PFSK-1 (cell line): ENCODE results near the gene OTUB2.

Experiments used
- FOXP2 ChIP-seq: optimal IDR thresholded peaks from 2 replicates; pipeline ENCODE3; 2011; ENCODE audit warnings: borderline replicate concordance, control low read depth, inconsistent platforms; ENCODE audit not compliant: insufficient read depth; ENCODE audit errors: extremely low read length, extremely low read depth
- POLR2AphosphoS5 ChIP-seq: IDR thresholded peaks from 2 replicates; pipeline ENCODE4 v1.6.1; 2012; ENCODE audit warnings: low read depth, mild to moderate bottlenecking, control low read depth, low read length, moderate library complexity
- SIN3A ChIP-seq: IDR thresholded peaks from 2 replicates; pipeline ENCODE4 v1.6.1; 2012; ENCODE audit warnings: mild to moderate bottlenecking, low read length, moderate library complexity, borderline replicate concordance; ENCODE audit not compliant: insufficient read depth
- TAF1 ChIP-seq: IDR thresholded peaks from 2 replicates; pipeline ENCODE4 v1.6.1; 2012; ENCODE audit warnings: low read length, control low read depth, borderline replicate concordance; ENCODE audit not compliant: insufficient read depth
- TF ChIP-seq, protein P1 (sequence below), 2 experiments: IDR thresholded peaks; 2 replicates each; pipeline versions ENCODE4 v1.6.1 to v1.8.0; 2011 to 2012; ENCODE audit warnings: low read depth in 2 of 2, low read length in 2 of 2, control low read depth in 1 of 2, inconsistent platforms in 1 of 2, mild to moderate bottlenecking in 1 of 2, moderate library complexity in 1 of 2; ENCODE audit not compliant: insufficient read depth in 1 of 2

The OTUB2 gene

DNA sequence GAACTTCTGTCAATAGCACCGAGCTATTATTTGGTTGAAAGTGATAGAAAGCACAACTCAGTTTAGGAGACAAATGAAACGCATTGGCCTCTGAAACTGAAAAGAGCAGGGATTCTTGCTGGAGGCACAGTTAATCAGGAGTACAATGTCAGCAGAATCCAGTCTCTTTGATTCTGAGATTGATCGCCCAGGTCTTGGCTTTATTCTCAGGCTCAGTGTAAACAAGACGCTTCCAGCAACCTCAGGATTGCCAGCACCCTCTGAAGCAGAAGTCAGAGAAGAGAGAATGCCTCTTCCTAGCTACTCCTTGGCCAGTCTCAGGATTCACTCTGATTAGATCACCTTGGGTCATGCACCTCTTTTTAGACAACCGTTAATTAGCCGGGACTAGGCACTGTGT lies 11.8 kb upstream of the OTUB2 start:
- no peak for TF ChIP-seq TAF1
- TF ChIP-seq FOXP2 = no peak
- no peak for TF ChIP-seq SIN3A
- no peak for TF ChIP-seq POLR2AphosphoS5
- TF ChIP-seq, protein P1, sequence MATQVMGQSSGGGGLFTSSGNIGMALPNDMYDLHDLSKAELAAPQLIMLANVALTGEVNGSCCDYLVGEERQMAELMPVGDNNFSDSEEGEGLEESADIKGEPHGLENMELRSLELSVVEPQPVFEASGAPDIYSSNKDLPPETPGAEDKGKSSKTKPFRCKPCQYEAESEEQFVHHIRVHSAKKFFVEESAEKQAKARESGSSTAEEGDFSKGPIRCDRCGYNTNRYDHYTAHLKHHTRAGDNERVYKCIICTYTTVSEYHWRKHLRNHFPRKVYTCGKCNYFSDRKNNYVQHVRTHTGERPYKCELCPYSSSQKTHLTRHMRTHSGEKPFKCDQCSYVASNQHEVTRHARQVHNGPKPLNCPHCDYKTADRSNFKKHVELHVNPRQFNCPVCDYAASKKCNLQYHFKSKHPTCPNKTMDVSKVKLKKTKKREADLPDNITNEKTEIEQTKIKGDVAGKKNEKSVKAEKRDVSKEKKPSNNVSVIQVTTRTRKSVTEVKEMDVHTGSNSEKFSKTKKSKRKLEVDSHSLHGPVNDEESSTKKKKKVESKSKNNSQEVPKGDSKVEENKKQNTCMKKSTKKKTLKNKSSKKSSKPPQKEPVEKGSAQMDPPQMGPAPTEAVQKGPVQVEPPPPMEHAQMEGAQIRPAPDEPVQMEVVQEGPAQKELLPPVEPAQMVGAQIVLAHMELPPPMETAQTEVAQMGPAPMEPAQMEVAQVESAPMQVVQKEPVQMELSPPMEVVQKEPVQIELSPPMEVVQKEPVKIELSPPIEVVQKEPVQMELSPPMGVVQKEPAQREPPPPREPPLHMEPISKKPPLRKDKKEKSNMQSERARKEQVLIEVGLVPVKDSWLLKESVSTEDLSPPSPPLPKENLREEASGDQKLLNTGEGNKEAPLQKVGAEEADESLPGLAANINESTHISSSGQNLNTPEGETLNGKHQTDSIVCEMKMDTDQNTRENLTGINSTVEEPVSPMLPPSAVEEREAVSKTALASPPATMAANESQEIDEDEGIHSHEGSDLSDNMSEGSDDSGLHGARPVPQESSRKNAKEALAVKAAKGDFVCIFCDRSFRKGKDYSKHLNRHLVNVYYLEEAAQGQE (IDR thresholded peaks at IDR 0.05; ENCODE audit: insufficient read depth in 1 of 2, low read depth in 2 of 2, low read length in 2 of 2) = no peak

DNA sequence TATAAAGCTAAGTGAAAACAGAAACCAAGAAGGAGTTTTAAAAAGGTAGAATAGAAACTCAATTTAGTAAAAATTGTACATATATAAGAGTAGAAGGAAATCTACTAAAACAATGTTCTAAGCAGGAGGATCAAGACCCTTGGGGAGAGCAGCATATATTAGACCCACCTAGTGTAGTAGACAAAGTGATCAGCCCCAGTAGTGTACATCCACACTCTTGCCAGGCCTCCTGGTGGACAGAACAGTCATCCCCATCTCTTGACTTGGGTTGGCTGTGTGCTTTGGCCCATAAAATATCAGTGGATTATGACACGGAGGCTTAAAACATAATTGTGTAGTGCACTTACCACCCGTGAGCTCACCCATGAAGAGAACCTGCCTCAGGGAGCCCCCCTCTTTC lies 10.9 kb upstream of the OTUB2 start:
- TF ChIP-seq POLR2AphosphoS5 = no peak
- no peak for TF ChIP-seq SIN3A
- no peak for TF ChIP-seq TAF1
- TF ChIP-seq, protein P1 (IDR thresholded peaks at IDR 0.05; ENCODE audit: insufficient read depth in 1 of 2, low read depth in 2 of 2, low read length in 2 of 2) = no peak
- no peak for TF ChIP-seq FOXP2

DNA sequence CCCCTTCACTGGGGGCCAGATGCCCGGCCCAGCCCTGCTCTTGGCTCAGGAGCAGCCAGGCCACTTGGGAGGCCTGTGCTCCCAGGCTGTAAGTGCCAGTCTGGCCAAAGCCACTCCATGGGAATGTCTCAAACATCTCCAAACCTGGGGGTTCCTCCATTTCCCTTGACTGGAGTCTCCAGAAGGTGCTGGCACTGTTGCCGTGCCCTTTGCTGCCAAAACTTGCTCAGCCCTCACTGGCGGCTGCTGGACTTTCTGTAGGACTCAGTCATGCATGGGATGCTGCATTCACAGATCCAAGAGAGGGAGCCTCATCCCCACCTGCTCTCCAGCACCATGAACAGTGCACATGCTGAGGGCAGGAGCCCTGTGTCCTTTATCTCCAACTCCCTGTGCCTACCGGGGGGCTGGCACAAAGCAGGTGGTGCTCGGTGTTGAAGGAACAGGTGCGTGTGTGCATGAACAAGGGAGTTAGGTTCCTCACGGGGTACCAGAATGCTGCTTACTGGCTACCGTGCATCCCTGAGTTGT lies 9.6 kb upstream of the OTUB2 start:
- no peak for TF ChIP-seq TAF1
- no peak for TF ChIP-seq FOXP2
- TF ChIP-seq SIN3A = no peak
- no peak for TF ChIP-seq POLR2AphosphoS5
- TF ChIP-seq, protein P1 (IDR thresholded peaks at IDR 0.05; ENCODE audit: insufficient read depth in 1 of 2, low read depth in 2 of 2, low read length in 2 of 2) = no peak

DNA sequence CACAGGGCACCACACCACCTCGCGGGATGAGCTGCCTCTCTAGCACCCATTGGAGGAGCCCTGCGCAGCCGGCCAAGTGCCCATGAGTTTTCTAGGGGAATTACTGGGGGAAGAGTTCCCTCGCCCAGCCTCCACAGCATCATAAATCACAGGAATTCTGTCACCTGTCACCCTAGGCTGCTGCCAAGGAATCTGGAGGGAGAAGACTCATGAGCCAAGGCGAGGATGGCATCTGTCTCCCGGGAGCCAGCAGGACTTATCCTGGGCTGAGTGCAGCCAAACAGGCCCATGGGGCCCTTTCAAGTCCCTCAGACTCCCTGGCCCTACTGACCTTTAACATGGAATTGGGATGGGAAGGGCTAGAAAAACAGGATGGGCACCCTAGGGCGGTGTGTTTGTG lies 7.8 kb upstream of the OTUB2 start:
- TF ChIP-seq TAF1 = no peak
- TF ChIP-seq FOXP2 = no peak
- no peak for TF ChIP-seq POLR2AphosphoS5
- no peak for TF ChIP-seq SIN3A
- TF ChIP-seq, protein P1 (IDR thresholded peaks at IDR 0.05; ENCODE audit: insufficient read depth in 1 of 2, low read depth in 2 of 2, low read length in 2 of 2) = no peak

DNA sequence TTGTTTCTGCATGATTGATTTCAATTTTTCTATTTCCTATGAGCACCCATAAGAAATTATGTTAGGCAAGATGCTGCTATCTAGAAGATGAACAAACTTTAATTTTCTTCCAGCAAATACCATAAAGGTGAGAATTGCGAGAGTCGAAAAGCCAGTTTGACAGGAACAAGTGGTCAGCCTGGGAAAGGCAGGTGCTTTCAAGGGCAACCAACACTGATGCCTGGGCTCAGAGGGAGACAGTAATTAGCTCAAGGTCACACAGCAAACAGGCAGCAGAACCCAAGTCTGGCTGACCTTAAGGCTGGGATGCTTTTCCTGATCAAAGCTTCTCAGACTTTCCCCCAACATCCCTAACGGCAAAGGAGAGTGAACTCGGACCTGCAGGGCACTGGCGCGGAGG lies 6.8 kb upstream of the OTUB2 start:
- no peak for TF ChIP-seq SIN3A
- TF ChIP-seq TAF1 = no peak
- no peak for TF ChIP-seq POLR2AphosphoS5
- TF ChIP-seq, protein P1 (IDR thresholded peaks at IDR 0.05; ENCODE audit: insufficient read depth in 1 of 2, low read depth in 2 of 2, low read length in 2 of 2) = no peak
- no peak for TF ChIP-seq FOXP2
